Type B pancreatic cell (in vitro differentiated cells): Measurements from ENCODE around the gene CASP9. TPM values are rescaled to one million over a fixed set of nuclear protein-coding genes. Genes with fewer than 3 reads are reported as not detected.
"Not testable (repeated sequence)": the region's sequence is repeated elsewhere in the genome, so short reads cannot be mapped to it uniquely, and the experiment has no call there.

Source experiments
- DNase-seq: peaks from one replicate; pipeline ENCODE4 v3.0.0; 2021; ENCODE audit warnings: mixed read lengths; ENCODE audit not compliant: unreplicated experiment; ENCODE audit errors: extremely low spot score
- H3K27ac Mint-ChIP-seq: 2 replicates; pipeline ENCODE4 v1.8.0; 2021; ENCODE audit warnings: mild to moderate bottlenecking, mixed read lengths
- H3K27me3 Mint-ChIP-seq: 2 replicates; pipeline ENCODE4 v1.8.0; 2021; ENCODE audit warnings: mixed read lengths
- H3K36me3 Mint-ChIP-seq: 2 replicates; pipeline ENCODE4 v1.8.0; 2021; ENCODE audit warnings: mixed read lengths
- H3K4me1 Mint-ChIP-seq: one replicate; pipeline ENCODE4 v1.8.0; 2021; ENCODE audit warnings: mixed read lengths; ENCODE audit not compliant: unreplicated experiment
- H3K4me3 Mint-ChIP-seq: 2 replicates; pipeline ENCODE4 v1.8.0; 2021; ENCODE audit warnings: mild to moderate bottlenecking, mixed read lengths
- H3K9me3 Mint-ChIP-seq: 2 replicates; pipeline ENCODE4 v1.8.0; 2021; ENCODE audit warnings: mixed read lengths
- total RNA-seq: library from RNA; stranded (reverse); gene quantifications from 2 replicates; pipeline ENCODE4 v1.2.1, GENCODE V29; 2021; ENCODE audit warnings: low replicate concordance
- TF ChIP-seq, protein P1 (sequence below): fragments of 200-600 bp; sonication (generic); conservative IDR thresholded peaks from 2 replicates; pipeline ENCODE4 v1.5.0; 2021; ENCODE audit warnings: antibody characterized with exemption, mild to moderate bottlenecking

The CASP9 gene
- total RNA-seq, 1 donor from 2014 or later: 13.5 TPM

DNA sequence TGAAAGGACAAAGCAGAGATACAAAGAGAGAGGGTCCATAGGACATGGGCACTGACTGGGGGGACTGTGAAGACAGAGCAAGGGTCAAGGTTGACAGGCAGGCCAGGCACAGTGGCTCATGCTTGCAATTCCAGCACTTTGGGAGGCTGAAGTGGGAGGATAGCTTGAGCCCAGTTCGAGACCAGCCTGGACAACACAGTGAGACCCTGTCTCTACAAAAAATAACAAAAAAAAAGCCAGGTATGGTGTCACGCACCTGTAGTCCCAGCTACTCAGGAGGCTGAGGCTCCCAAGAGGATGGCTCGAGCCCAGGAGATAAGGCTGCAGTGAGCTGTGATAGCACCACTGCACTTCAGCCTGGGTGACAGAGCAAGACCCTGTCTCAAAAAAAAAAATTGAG, 4.4 kb downstream of the CASP9 start:
- no peak overlapping the region for H3K27ac Mint-ChIP-seq
- H3K36me3 Mint-ChIP-seq: peaks cover 13% of the 10 kb centered on the region
- TF ChIP-seq, protein P1, sequence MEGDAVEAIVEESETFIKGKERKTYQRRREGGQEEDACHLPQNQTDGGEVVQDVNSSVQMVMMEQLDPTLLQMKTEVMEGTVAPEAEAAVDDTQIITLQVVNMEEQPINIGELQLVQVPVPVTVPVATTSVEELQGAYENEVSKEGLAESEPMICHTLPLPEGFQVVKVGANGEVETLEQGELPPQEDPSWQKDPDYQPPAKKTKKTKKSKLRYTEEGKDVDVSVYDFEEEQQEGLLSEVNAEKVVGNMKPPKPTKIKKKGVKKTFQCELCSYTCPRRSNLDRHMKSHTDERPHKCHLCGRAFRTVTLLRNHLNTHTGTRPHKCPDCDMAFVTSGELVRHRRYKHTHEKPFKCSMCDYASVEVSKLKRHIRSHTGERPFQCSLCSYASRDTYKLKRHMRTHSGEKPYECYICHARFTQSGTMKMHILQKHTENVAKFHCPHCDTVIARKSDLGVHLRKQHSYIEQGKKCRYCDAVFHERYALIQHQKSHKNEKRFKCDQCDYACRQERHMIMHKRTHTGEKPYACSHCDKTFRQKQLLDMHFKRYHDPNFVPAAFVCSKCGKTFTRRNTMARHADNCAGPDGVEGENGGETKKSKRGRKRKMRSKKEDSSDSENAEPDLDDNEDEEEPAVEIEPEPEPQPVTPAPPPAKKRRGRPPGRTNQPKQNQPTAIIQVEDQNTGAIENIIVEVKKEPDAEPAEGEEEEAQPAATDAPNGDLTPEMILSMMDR: no peak
- no peaks in the 10 kb centered on the region for H3K9me3 Mint-ChIP-seq
- peaks cover 12% of the 10 kb centered on the region for H3K4me1 Mint-ChIP-seq
- H3K27me3 Mint-ChIP-seq: no peaks in the 10 kb centered on the region
- H3K4me3 Mint-ChIP-seq: no peak overlapping the region
- DNase-seq: no peak

DNA sequence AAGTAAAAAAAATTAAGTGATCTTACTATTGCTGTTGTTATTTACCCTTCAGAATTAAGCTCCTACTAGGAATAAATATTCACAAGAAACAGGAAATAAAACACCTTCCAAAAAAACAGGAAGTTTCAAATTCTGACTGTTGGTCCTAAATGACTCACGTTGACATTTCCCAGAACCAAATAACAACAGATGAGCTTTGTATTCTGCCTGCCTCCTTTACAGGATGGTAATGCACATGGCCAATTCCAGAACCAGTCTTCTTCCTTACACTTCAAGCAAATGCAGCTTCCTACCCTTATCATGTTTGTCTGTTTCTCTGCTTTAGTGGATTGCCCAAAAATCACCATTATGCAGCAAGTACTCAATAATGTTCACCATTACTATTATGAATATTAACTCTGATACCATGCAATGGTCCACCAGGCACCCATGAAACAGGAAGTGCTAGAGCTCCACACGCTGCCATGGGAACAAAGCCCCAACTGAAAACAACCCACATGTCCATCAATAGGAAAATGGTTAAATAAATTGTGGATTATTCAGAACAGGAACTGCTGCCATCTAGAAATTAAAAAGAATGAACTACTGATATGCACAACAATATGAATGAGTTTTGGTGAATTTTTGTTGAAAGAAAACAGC, 8.9 kb downstream of the CASP9 start:
- Mint-ChIP-seq H3K27me3 (no peaks in the 10 kb centered on the region), H3K4me1 (no peaks in the 10 kb centered on the region), H3K9me3 (no peaks in the 10 kb centered on the region), H3K4me3 (no peak overlapping the region), H3K36me3 (peaks cover 16% of the 10 kb centered on the region), H3K27ac (no peak overlapping the region)
- no peak for DNase-seq
- TF ChIP-seq, protein P1: no peak

- not testable (repeated sequence) for H3K4me1 Mint-ChIP-seq, H3K9me3 Mint-ChIP-seq, H3K27me3 Mint-ChIP-seq, H3K27ac Mint-ChIP-seq, H3K4me3 Mint-ChIP-seq, DNase-seq
- peaks cover 16% of the 10 kb centered on the region for H3K36me3 Mint-ChIP-seq
Observed at GRCh38 chr1:15514557-15514956, 9.5 kb downstream of the CASP9 start.

DNA sequence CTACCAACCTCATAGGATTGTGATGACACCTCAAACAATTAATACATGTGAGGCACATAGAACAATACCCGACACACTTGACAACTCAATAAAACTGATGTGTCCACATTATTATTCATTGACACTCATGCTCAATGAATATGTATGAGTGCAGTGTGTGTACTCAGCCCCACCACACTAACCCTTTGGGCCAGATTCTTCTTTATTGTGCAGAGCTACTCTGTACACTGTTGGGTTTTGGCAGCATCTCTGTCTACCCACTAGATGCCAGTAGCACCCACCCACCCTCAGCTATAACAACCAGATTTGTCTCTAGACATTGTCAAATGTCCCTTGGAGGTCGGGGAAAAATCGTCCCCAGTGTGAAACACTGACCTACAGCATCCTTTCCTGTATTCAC, 10.1 kb downstream of the CASP9 start:
- H3K27me3 Mint-ChIP-seq: no peaks in the 10 kb centered on the region
- TF ChIP-seq, protein P1: no peak
- no peaks in the 10 kb centered on the region for H3K4me1 Mint-ChIP-seq
- H3K9me3 Mint-ChIP-seq: no peaks in the 10 kb centered on the region
- no peak overlapping the region for H3K4me3 Mint-ChIP-seq
- DNase-seq: no peak
- H3K36me3 Mint-ChIP-seq: peaks cover 16% of the 10 kb centered on the region
- no peak overlapping the region for H3K27ac Mint-ChIP-seq

DNA sequence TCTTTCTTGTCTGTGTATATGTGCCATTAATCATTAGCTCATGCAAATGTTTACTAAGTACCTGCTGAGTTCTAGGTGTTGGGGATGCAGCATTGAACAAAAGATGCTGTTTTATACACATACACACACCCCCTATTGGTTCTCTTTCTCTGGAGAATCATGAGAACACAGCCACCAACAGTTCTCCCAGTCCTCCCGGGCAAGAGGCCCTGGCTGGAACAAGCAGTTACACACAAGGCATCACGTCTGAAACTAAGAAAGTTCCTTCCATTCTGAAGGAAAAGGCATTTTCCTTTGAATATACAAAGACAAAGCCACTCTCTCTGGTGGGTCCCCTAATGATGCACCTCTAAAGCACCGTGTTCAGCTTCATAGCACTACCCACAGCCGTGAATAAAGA, 10.8 kb downstream of the CASP9 start:
- TF ChIP-seq, protein P1: no peak
- H3K27ac Mint-ChIP-seq: no peak overlapping the region
- peaks cover 16% of the 10 kb centered on the region for H3K36me3 Mint-ChIP-seq
- no peaks in the 10 kb centered on the region for H3K4me1 Mint-ChIP-seq
- no peak for DNase-seq
- no peaks in the 10 kb centered on the region for H3K27me3 Mint-ChIP-seq
- H3K9me3 Mint-ChIP-seq: no peaks in the 10 kb centered on the region
- H3K4me3 Mint-ChIP-seq: no peak overlapping the region

GRCh38 chr1:15510611-15511405, 13.2 kb downstream of the CASP9 start:
- Mint-ChIP-seq H3K4me3 (no peak overlapping the region), H3K27me3 (no peaks in the 10 kb centered on the region), H3K27ac (no peak overlapping the region), H3K9me3 (no peaks in the 10 kb centered on the region), H3K4me1 (no peaks in the 10 kb centered on the region), H3K36me3 (peaks cover 7% of the 10 kb centered on the region)
- no peak for DNase-seq
- TF ChIP-seq, protein P1: no peak
